GM12878 (cell line): ENCODE measurements around the gene MRPS21. TPM values are rescaled to one million over a fixed set of nuclear protein-coding genes. Genes with fewer than 3 reads are reported as not detected.

ENCODE experiments used
- ATAC-seq: fragments of 200-7000 bp; cut with Tn5 transposase; 3 replicates; pipeline ENCODE4 v1.9.1; 2020; ENCODE audit warnings: mild to moderate bottlenecking, moderate library complexity
- BruUV-seq: library from RNA; stranded (reverse); fragments of 400-500 nt; replicated peaks from 2 replicates; lab custom pipeline; 2021; lab: Mats Ljungman, UMichigan
- CTCF ChIA-PET: fragments of 300-600 bp; sonication (Branson Sonifier 250); formaldehyde crosslinking; extraction: SDS; loops from one replicate; lab custom pipeline; 2021; ENCODE audit warnings: inconsistent platforms; lab: Yijun Ruan, JAX
- POLR2A ChIA-PET: fragments of 350-600 bp; formaldehyde crosslinking; extraction: SDS; loops from one replicate; lab custom pipeline; 2021; ENCODE audit warnings: inconsistent platforms; lab: Charles Lee
- RAD21 ChIA-PET: fragments of 300-600 bp; sonication (Branson Sonifier 250); formaldehyde crosslinking; loops from one replicate; lab custom pipeline; 2023; ENCODE audit warnings: antibody characterized with exemption; ENCODE audit not compliant: unreplicated experiment; lab: Charles Lee
- SMC1A ChIA-PET: fragments of 300-600 bp; sonication (Branson Sonifier 250); formaldehyde crosslinking; loops from one replicate; lab custom pipeline; 2023; ENCODE audit not compliant: unreplicated experiment, uncharacterized antibody; lab: Charles Lee
- DNase-seq: peaks from one replicate; pipeline ENCODE4 v3.0.0-alpha.2; 2011; ENCODE audit warnings: low read depth, low spot score
- FAIRE-seq: peaks from 3 replicates; lab custom pipeline; 2011; peaks lifted over from hg19 to GRCh38; lab: Jason Lieb, UNC
- H2AFZ ChIP-seq: 2 replicates; pipeline ENCODE4 v1.6.0; 2011; ENCODE audit warnings: low read depth, low read length, control low read depth; ENCODE audit not compliant: control insufficient read depth
- H3K27ac ChIP-seq: 2 replicates; pipeline ENCODE4 v1.5.1; 2011; ENCODE audit warnings: control low read depth; ENCODE audit not compliant: control insufficient read depth, insufficient read depth
- H3K27me3 ChIP-seq, 2 experiments: replicated peaks in 1 of 2; 2 replicates each; pipeline versions ENCODE4 v1.6.0 to v1.6.1; 2011; ENCODE audit warnings: low read length in 1 of 2; ENCODE audit not compliant: control insufficient read depth in 2 of 2, insufficient read depth in 2 of 2
- H3K36me3 ChIP-seq, 2 experiments: 2 replicates each; pipeline ENCODE4 v1.5.1; 2011; ENCODE audit warnings: low read length in 1 of 2; ENCODE audit not compliant: control insufficient read depth in 2 of 2, insufficient read depth in 2 of 2
- H3K4me1 ChIP-seq: 2 replicates; pipeline ENCODE4 v1.6.1; 2011; ENCODE audit warnings: mild to moderate bottlenecking, low read length, moderate library complexity, mixed read lengths; ENCODE audit not compliant: control insufficient read depth, insufficient read depth
- H3K4me2 ChIP-seq: 2 replicates; pipeline ENCODE4 v1.6.0; 2011; ENCODE audit warnings: control low read depth; ENCODE audit not compliant: control insufficient read depth, insufficient read depth
- H3K4me3 ChIP-seq: fragments of 200-600 bp; sonication (generic); 2 replicates; pipeline ENCODE4 v1.5.1; 2016
- H3K79me2 ChIP-seq: 2 replicates; pipeline ENCODE4 v1.6.0; 2011; ENCODE audit warnings: low read length; ENCODE audit not compliant: control insufficient read depth, insufficient read depth
- H3K9ac ChIP-seq: 2 replicates; pipeline ENCODE4 v1.8.0; 2011; ENCODE audit warnings: low read length, control low read depth, mixed read lengths; ENCODE audit not compliant: control insufficient read depth, insufficient read depth
- H3K9me3 ChIP-seq: replicated peaks from 3 replicates; pipeline ENCODE4 v1.5.1; 2011; ENCODE audit warnings: mild to moderate bottlenecking, low read length; ENCODE audit not compliant: control insufficient read depth, insufficient read depth
- H4K20me1 ChIP-seq: 2 replicates; pipeline ENCODE4 v1.6.0; 2011; ENCODE audit not compliant: control insufficient read depth, insufficient read depth
- BHLHE40 ChIP-seq, 2 experiments: fragments of 450-650 bp in 1 of 2; IDR thresholded peaks; 2 replicates each; pipeline ENCODE4 v1.6.1; 2011 to 2017; ENCODE audit warnings: low read depth in 2 of 2, borderline replicate concordance in 1 of 2, improper control_type of control experiment in 1 of 2, low read length in 1 of 2, mild to moderate bottlenecking in 1 of 2
- CBFB ChIP-seq: IDR thresholded peaks from 2 replicates; pipeline ENCODE4 v1.6.1; 2016; ENCODE audit warnings: antibody characterized with exemption, low read depth
- HDAC2 ChIP-seq: fragments of 200-600 bp; sonication (generic); IDR thresholded peaks from 2 replicates; pipeline ENCODE4 v1.6.1; 2017
- KLF5 ChIP-seq: fragments of 450-650 bp; IDR thresholded peaks from 2 replicates; pipeline ENCODE4 v1.6.1; 2014; ENCODE audit warnings: mild to moderate bottlenecking; ENCODE audit not compliant: partially characterized antibody
- NBN ChIP-seq: fragments of 450-650 bp; IDR thresholded peaks from 2 replicates; pipeline ENCODE4 v1.6.1; 2016
- NFIC ChIP-seq: IDR thresholded peaks from 2 replicates; pipeline ENCODE4 v1.6.1; 2012; ENCODE audit warnings: low read depth, mild to moderate bottlenecking, inconsistent platforms, low read length, moderate library complexity
- WGBS: methylation state at CpG from one replicate; pipeline ENCODE4 v1.1.6; 2016; ENCODE audit warnings: low lambda C conversion rate; ENCODE audit not compliant: insufficient replicate concordance, insufficient coverage; ENCODE audit errors: missing lambda C conversion rate; 5-methylcytosine and 5-hydroxymethylcytosine counted together
- in situ Hi-C: fragments of 300-500 bp; cut with MboI; formaldehyde crosslinking; loops from 9 replicates; pipeline ENCODE4 v1.14.3; 2018; ENCODE audit warnings: mixed read lengths
- intact Hi-C: fragments of 100-400 bp; cut with micrococcal nuclease; formaldehyde crosslinking; loops from one replicate; pipeline ENCODE4 v1.14.2; 2022; ENCODE audit not compliant: unreplicated experiment
- polyA plus RNA-seq, 11 experiments: library from polyadenylated mRNA; depleted of rRNA in 4 of 11; unstranded in 6 of 11; stranded (reverse) in 5 of 11; fragments of >200 nt; fragmentation: Nextera tagmentation in 4 of 11; fragmentation: Illumina TruSeq in 1 of 11; extraction: Ambion mirVana in 4 of 11; extraction: Trizol in 1 of 11; gene quantifications; 1 replicate in 1 of 11; 2 replicates in 10 of 11; pipeline versions ENCODE4 v1.2.1 to v1.2.3, GENCODE V29; 2011 to 2016; ENCODE audit warnings: inconsistent platforms in 2 of 11, missing spikeins in 2 of 11, low read depth in 1 of 11
- total RNA-seq, 4 experiments: library from RNA; depleted of rRNA in 3 of 4; stranded (reverse); fragments of >200 nt in 3 of 4; fragmentation: Illumina TruSeq in 1 of 4; extraction: Trizol in 1 of 4; gene quantifications; 2 replicates each; pipeline versions ENCODE4 v1.2.1 to v1.2.3, GENCODE V29; 2013 to 2021

Gene MRPS21
- total and polyA plus RNA-seq, 10 of the 15 experiments (the other 5 are each of a cell fraction or from before 2014, with no cell fraction given): 69.4 to 275 (median 103) TPM

DNA sequence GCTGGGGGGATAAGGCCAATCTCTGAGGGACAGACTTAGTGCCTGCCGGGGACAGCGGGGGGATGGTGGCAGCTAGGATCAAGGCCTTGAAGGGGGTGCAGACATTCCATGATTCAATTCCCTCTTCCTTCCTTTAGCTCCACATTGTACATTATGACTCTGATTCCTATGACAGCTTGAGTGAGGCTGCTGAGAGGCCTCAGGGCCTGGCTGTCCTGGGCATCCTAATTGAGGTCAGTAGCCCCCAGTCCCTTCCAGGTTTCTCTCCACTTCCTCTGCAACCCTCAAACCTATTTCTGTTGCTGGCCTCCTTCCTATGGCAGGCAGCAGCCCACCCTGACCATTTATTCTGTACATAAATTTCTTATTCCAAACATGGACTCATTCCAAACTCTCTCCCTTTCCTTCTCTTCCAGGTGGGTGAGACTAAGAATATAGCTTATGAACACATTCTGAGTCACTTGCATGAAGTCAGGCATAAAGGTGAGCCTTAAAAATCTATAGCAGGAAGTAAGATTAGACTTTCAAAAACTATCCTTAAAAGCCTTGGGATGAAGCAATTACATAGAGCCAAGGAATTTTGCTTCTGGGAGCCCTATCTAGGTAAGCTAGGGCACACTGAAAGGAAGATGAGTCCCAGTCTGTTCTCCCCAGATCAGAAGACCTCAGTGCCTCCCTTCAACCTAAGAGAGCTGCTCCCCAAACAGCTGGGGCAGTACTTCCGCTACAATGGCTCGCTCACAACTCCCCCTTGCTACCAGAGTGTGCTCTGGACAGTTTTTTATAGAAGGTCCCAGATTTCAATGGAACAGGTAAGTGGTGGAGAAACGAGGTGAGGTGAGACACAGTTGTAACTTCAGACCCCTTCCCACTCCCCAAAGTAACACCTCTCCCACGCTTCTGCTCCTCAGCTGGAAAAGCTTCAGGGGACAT is 31.0 kb upstream of the MRPS21 start:
- no TSS peak for BruUV-seq
- no peaks in the 10 kb centered on the region for H3K9me3 ChIP-seq
- FAIRE-seq (no peak), DNase-seq (no peak), ATAC-seq (peak; percentile 51)
- intact Hi-C loops (no loop called here), in situ Hi-C loops (no loop called here)
- H3K4me2 ChIP-seq: no peak overlapping the region
- no peak overlapping the region for H3K27ac ChIP-seq
- peaks cover 4 to 19% of the 10 kb centered on the region in 2 experiments for H3K36me3 ChIP-seq
- no peaks in the 10 kb centered on the region for H4K20me1 ChIP-seq
- SMC1A ChIA-PET: interaction anchor here (0.7 to 1.5 kb wide), 3 partner anchors 10 to 16 kb away, joined by 3 to 6 read pairs (median 4); partner anchors contain the start of gene C1orf54
- H3K9ac ChIP-seq: no peak overlapping the region
- no peak overlapping the region for H2AFZ ChIP-seq
- RAD21 ChIA-PET: interaction anchor here (0.9 to 1.2 kb wide), 3 partner anchors 10 to 19 kb away, joined by 3 read pairs; partner anchors contain the start of gene C1orf54
- no peaks in the 10 kb centered on the region; a peak in 1 of 4 replicates for H3K27me3 ChIP-seq
- POLR2A ChIA-PET: interaction anchor here (0.6 to 1.6 kb wide), 2 partner anchors 9 to 42 kb away, joined by 3 to 4 read pairs; no protein-coding TSS in a partner anchor
- H3K4me1 ChIP-seq: no peaks in the 10 kb centered on the region; the same call in 1 of the 2 replicates
- no peak for TF ChIP-seq NFIC
- no peak for TF ChIP-seq NBN
- TF ChIP-seq KLF5: no peak
- no peak for TF ChIP-seq BHLHE40 (IDR thresholded peaks at IDR 0.05; ENCODE audit: borderline replicate concordance in 1 of 2, low read depth in 2 of 2, low read length in 1 of 2)
- TF ChIP-seq CBFB: no peak
- TF ChIP-seq HDAC2: no peak
- CTCF ChIA-PET: interaction anchor here (0.5 to 5.8 kb wide), 4 partner anchors 11 to 128 kb away, joined by 3 to 27 read pairs (median 4); partner anchors contain the start of gene CIART
- no peak overlapping the region for H3K4me3 ChIP-seq
- 82% methylated on average over 6 of the region's 6 CpGs for WGBS
- H3K79me2 ChIP-seq: peaks cover 13% of the 10 kb centered on the region
